ENCODE results near the gene COMT. TPM values are rescaled to one million over a fixed set of nuclear protein-coding genes. Genes with fewer than 3 reads are reported as not detected.

The COMT gene
- total and polyA plus RNA-seq, 9 of the 15 experiments (the other 6 are each of a cell fraction or from before 2014, with no cell fraction given): 12.5 to 351 (median 155) TPM

GRCh38 chr22:19909350-19910179, 32.0 kb upstream of the COMT start (continued):
- TF ChIP-seq CGGBP1 (CRISPR knock-in tag; IDR thresholded peaks at IDR 0.05) (0 out of 2 replicates have a peak, but pooled peaks have one; percentile 26), ATF4 (CRISPR knock-in tag; IDR thresholded peaks at IDR 0.05) (0 out of 2 replicates have a peak, but pooled peaks have one; percentile 16), PHF20 (IDR thresholded peaks at IDR 0.05; ENCODE audit: partially characterized antibody) (peak; percentile 87), KDM2B (CRISPR knock-in tag; IDR thresholded peaks at IDR 0.05) (no peak), SMC3 (conservative IDR thresholded peaks at IDR 0.05; ENCODE audit: insufficient read depth, low read depth, low read length) (peak; percentile 100), SMAD2 (IDR thresholded peaks at IDR 0.05; ENCODE audit: low read depth, low read length) (peak; percentile 100), NCOA4 (IDR thresholded peaks at IDR 0.05; ENCODE audit: partially characterized antibody) (peak; percentile 97), HOXB6 (CRISPR knock-in tag; IDR thresholded peaks at IDR 0.05; ENCODE audit: borderline replicate concordance) (peak; percentile 60; the same call in 1 of the 2 replicates), PURB (CRISPR knock-in tag; IDR thresholded peaks at IDR 0.05; ENCODE audit: low read depth) (no peak), ARID1B (IDR thresholded peaks at IDR 0.05) (peak; percentile 87), SRSF3 (IDR thresholded peaks at IDR 0.05; ENCODE audit: insufficient read depth, low read length) (peak; percentile 98), TCF7L2 (IDR thresholded peaks at IDR 0.05; ENCODE audit: low read depth, low read length) (0 out of 2 replicates have a peak, but pooled peaks have one; percentile 30), ZNF592 (IDR thresholded peaks at IDR 0.05) (no peak), CBFA2T3 (IDR thresholded peaks at IDR 0.05) (no peak), ZNF143 (CRISPR knock-in tag; IDR thresholded peaks at IDR 0.05) (no peak), TSC22D4 (tag; IDR thresholded peaks at IDR 0.05) (peak; percentile 98), HMGXB4 (CRISPR knock-in tag; IDR thresholded peaks at IDR 0.05) (peak; percentile 96)
- TF ChIP-seq, protein P1, sequence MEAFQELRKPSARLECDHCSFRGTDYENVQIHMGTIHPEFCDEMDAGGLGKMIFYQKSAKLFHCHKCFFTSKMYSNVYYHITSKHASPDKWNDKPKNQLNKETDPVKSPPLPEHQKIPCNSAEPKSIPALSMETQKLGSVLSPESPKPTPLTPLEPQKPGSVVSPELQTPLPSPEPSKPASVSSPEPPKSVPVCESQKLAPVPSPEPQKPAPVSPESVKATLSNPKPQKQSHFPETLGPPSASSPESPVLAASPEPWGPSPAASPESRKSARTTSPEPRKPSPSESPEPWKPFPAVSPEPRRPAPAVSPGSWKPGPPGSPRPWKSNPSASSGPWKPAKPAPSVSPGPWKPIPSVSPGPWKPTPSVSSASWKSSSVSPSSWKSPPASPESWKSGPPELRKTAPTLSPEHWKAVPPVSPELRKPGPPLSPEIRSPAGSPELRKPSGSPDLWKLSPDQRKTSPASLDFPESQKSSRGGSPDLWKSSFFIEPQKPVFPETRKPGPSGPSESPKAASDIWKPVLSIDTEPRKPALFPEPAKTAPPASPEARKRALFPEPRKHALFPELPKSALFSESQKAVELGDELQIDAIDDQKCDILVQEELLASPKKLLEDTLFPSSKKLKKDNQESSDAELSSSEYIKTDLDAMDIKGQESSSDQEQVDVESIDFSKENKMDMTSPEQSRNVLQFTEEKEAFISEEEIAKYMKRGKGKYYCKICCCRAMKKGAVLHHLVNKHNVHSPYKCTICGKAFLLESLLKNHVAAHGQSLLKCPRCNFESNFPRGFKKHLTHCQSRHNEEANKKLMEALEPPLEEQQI (IDR thresholded peaks at IDR 0.05): no peak
